Measurements from ENCODE around the gene OST4. TPM values are rescaled to one million over a fixed set of nuclear protein-coding genes. Genes with fewer than 3 reads are reported as not detected.
A peak's percentile ranks its signal among the peaks of the same experiment; 100 is the strongest.

The OST4 gene
- total RNA-seq, 1 experiment from 2014 or later: 127 TPM

GRCh38 chr2:27093430-27094352 is 22.2 kb upstream of the OST4 start:
- no peak for DNase-seq (ENCODE audit: low spot score)

GRCh38 chr2:27092696-27093429 is 21.4 kb upstream of the OST4 start:
- no peak for DNase-seq (ENCODE audit: low spot score)

- no peak for DNase-seq (ENCODE audit: low spot score)
Observed at GRCh38 chr2:27091746-27092695, 20.6 kb upstream of the OST4 start.

- no peak for DNase-seq (ENCODE audit: low spot score)
Observed at GRCh38 chr2:27089111-27089954, 17.9 kb upstream of the OST4 start.

GRCh38 chr2:27088634-27089033 is 17.2 kb upstream of the OST4 start:
- no peak for DNase-seq (ENCODE audit: low spot score)

- DNase-seq (ENCODE audit: low spot score): no peak
Observed at GRCh38 chr2:27087823-27088410, 16.5 kb upstream of the OST4 start.

GRCh38 chr2:27086724-27087593 is 15.5 kb upstream of the OST4 start, which contains the start of gene KHK:
Gene KHK (plus strand): TSS chr2:27086772. CDS start chr2:27087260, 488 bp downstream.
- DNase-seq (ENCODE audit: low spot score): peak; percentile 52

GRCh38 chr2:27086090-27086723 is 14.8 kb upstream of the OST4 start:
- DNase-seq (ENCODE audit: low spot score): peak; percentile 91

GRCh38 chr2:27085673-27086089 is 14.2 kb upstream of the OST4 start:
- peak; percentile 50 for DNase-seq (ENCODE audit: low spot score)

GRCh38 chr2:27085062-27085672 is 13.7 kb upstream of the OST4 start:
- DNase-seq (ENCODE audit: low spot score): no peak

- DNase-seq (ENCODE audit: low spot score): no peak
Observed at GRCh38 chr2:27084297-27085061, 13.0 kb upstream of the OST4 start.

- no peak for DNase-seq (ENCODE audit: low spot score)
Observed at GRCh38 chr2:27083410-27084296, 12.2 kb upstream of the OST4 start.

GRCh38 chr2:27082773-27083409 is 11.4 kb upstream of the OST4 start:
- DNase-seq (ENCODE audit: low spot score): no peak

GRCh38 chr2:27081984-27082772 is 10.7 kb upstream of the OST4 start:
- no peak for DNase-seq (ENCODE audit: low spot score)

GRCh38 chr2:27080603-27080936 is 9.1 kb upstream of the OST4 start:
- no peak for DNase-seq (ENCODE audit: low spot score)

All from HT-29 (cell line).